ENCODE measurements around the gene CARD18.

Gene CARD18

DNA sequence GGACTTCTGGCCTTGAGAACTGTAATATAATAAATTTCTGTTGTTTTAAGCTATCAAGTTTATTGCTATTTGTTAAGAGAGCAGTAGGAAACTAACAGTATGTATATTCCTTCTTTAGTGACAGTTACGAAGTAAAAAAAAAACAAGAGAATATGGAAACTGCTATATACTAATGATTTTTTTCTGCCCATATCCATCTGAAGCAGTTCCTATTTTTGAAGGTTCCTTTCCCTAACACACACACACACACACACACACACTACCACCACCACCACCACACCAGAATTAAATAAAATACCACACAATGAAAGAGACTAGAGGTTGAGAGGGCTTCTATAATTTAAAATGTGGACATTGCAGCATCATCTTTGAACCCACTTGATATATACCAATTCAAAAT, 44.4 kb upstream of the CARD18 start (continued):
- TF ChIP-seq ZBTB44 (tag by site-specific recombination; IDR thresholded peaks at IDR 0.05), result no peak
- TF ChIP-seq TCF7L2 (IDR thresholded peaks at IDR 0.05; ENCODE audit: borderline replicate concordance, low read depth, low read length), result no peak
- TF ChIP-seq, protein P1, sequence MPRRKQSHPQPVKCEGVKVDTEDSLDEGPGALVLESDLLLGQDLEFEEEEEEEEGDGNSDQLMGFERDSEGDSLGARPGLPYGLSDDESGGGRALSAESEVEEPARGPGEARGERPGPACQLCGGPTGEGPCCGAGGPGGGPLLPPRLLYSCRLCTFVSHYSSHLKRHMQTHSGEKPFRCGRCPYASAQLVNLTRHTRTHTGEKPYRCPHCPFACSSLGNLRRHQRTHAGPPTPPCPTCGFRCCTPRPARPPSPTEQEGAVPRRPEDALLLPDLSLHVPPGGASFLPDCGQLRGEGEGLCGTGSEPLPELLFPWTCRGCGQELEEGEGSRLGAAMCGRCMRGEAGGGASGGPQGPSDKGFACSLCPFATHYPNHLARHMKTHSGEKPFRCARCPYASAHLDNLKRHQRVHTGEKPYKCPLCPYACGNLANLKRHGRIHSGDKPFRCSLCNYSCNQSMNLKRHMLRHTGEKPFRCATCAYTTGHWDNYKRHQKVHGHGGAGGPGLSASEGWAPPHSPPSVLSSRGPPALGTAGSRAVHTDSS (tag by site-specific recombination; IDR thresholded peaks at IDR 0.05), result no peak
- TF ChIP-seq INSM2 (tag by site-specific recombination; IDR thresholded peaks at IDR 0.05), result no peak
- no peak for TF ChIP-seq ZNF394 (tag by site-specific recombination; IDR thresholded peaks at IDR 0.05; ENCODE audit: borderline replicate concordance)

- H3K9me3 ChIP-seq (ENCODE audit: control insufficient read depth, insufficient read depth, low read depth, low read length), result no peaks in the 10 kb centered on the region
- H3K36me3 ChIP-seq (ENCODE audit: control insufficient read depth in 2 of 2, insufficient read depth in 1 of 2, low read length in 2 of 2), result no peaks in the 10 kb centered on the region
- POLR2A ChIA-PET, result no interaction called here
- TF ChIP-seq PATZ1 (tag by site-specific recombination; IDR thresholded peaks at IDR 0.05), result no peak
- TF ChIP-seq ZNF549 (tag by site-specific recombination; IDR thresholded peaks at IDR 0.05), result no peak
- CTCF ChIA-PET, result no interaction called here
- H3K27ac ChIP-seq (ENCODE audit: extremely low read depth, low read depth, low read length), result no peak overlapping the region
- H3K4me3 ChIP-seq (ENCODE audit: low read depth, low read length), result no peak overlapping the region
- no peaks in the 10 kb centered on the region for H3K4me1 ChIP-seq (ENCODE audit: control insufficient read depth, insufficient read depth, low read length)
Measured at GRCh38 chr11:105183426-105183825, 43.9 kb upstream of the CARD18 start.

- Histone ChIP-seq H3K9me3 (ENCODE audit: control insufficient read depth, insufficient read depth, low read depth, low read length) (no peaks in the 10 kb centered on the region), H3K27ac (ENCODE audit: extremely low read depth, low read depth, low read length) (no peak overlapping the region), H3K4me3 (ENCODE audit: low read depth, low read length) (no peak overlapping the region), H3K4me1 (ENCODE audit: control insufficient read depth, insufficient read depth, low read length) (no peaks in the 10 kb centered on the region), H3K36me3 (ENCODE audit: control insufficient read depth in 2 of 2, insufficient read depth in 1 of 2, low read length in 2 of 2) (no peaks in the 10 kb centered on the region)
- POLR2A ChIA-PET, result no interaction called here
- no peak for TF ChIP-seq ZNF416 (tag by site-specific recombination; IDR thresholded peaks at IDR 0.05)
- no peak for TF ChIP-seq KLF1 (tag by site-specific recombination; IDR thresholded peaks at IDR 0.05)
- no peak for TF ChIP-seq ZNF138 (tag by site-specific recombination; IDR thresholded peaks at IDR 0.05; ENCODE audit: borderline replicate concordance)
- TF ChIP-seq, protein P2, sequence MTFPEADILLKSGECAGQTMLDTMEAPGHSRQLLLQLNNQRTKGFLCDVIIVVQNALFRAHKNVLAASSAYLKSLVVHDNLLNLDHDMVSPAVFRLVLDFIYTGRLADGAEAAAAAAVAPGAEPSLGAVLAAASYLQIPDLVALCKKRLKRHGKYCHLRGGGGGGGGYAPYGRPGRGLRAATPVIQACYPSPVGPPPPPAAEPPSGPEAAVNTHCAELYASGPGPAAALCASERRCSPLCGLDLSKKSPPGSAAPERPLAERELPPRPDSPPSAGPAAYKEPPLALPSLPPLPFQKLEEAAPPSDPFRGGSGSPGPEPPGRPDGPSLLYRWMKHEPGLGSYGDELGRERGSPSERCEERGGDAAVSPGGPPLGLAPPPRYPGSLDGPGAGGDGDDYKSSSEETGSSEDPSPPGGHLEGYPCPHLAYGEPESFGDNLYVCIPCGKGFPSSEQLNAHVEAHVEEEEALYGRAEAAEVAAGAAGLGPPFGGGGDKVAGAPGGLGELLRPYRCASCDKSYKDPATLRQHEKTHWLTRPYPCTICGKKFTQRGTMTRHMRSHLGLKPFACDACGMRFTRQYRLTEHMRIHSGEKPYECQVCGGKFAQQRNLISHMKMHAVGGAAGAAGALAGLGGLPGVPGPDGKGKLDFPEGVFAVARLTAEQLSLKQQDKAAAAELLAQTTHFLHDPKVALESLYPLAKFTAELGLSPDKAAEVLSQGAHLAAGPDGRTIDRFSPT (tag by site-specific recombination; IDR thresholded peaks at IDR 0.05), result no peak
- TF ChIP-seq PRDM1 (tag by site-specific recombination; IDR thresholded peaks at IDR 0.05), result no peak
- CTCF ChIA-PET, result interaction anchor here (0.6 kb wide), 1 partner anchor 672 kb away, joined by 3 read pairs; no protein-coding TSS in a partner anchor
Measured at GRCh38 chr11:105181521-105181920, 42.0 kb upstream of the CARD18 start.

Measured in HEK293 (cell line).